Measurements from ENCODE around the gene PDS5B. TPM values are rescaled to one million over a fixed set of nuclear protein-coding genes. Genes with fewer than 3 reads are reported as not detected.

The PDS5B gene
- total RNA-seq, 2 donors from 2014 or later, result 46.9 to 57.1 TPM

- H3K9me3 Mint-ChIP-seq, result no peaks in the 10 kb centered on the region
- H3K27ac Mint-ChIP-seq, result no peak overlapping the region
- Histone ChIP-seq H3K4me1 (ENCODE audit: control insufficient read depth, insufficient read depth, low read length) (no peaks in the 10 kb centered on the region), H3K9me3 (ENCODE audit: control insufficient read depth, low read length) (no peaks in the 10 kb centered on the region), H3K27ac (ENCODE audit: low read depth, low read length) (no peak overlapping the region), H3K9ac (ENCODE audit: extremely low read depth, low read length, poor library complexity, severe bottlenecking) (no peak overlapping the region), H3K36me3 (ENCODE audit: control insufficient read depth, insufficient read depth, low read length) (peaks cover 42% of the 10 kb centered on the region), H3K4me3 (ENCODE audit: low read length) (no peak overlapping the region), H3K27me3 (ENCODE audit: control insufficient read depth, insufficient read depth, low read length, poor library complexity, severe bottlenecking) (no peaks in the 10 kb centered on the region)
- whole genome bisulfite sequencing, 2 experiments (ENCODE audit: insufficient coverage in 1 of 2, insufficient read length in 1 of 2), result 92 to 93% methylated on average over 3 to 4 of the region's 4 CpGs
- no peak for TF ChIP-seq CTCF (conservative IDR thresholded peaks at IDR 0.05)
- H3K27me3 Mint-ChIP-seq (ENCODE audit: insufficient read depth), result no peaks in the 10 kb centered on the region
- H3K4me3 Mint-ChIP-seq, result no peak overlapping the region
- H3K4me1 Mint-ChIP-seq, result no peaks in the 10 kb centered on the region
- peaks cover 33% of the 10 kb centered on the region for H3K36me3 Mint-ChIP-seq (ENCODE audit: low read depth)
- DNase-seq, result no peak
Measured at GRCh38 chr13:32751340-32751739, 165.1 kb downstream of the PDS5B start.

- H3K36me3 ChIP-seq (ENCODE audit: control insufficient read depth, insufficient read depth, low read length), result peaks cover 33% of the 10 kb centered on the region
- H3K4me1 Mint-ChIP-seq, result no peaks in the 10 kb centered on the region
- no peaks in the 10 kb centered on the region for H3K9me3 ChIP-seq (ENCODE audit: control insufficient read depth, low read length)
- no peak overlapping the region for H3K4me3 ChIP-seq (ENCODE audit: low read length)
- H3K27ac ChIP-seq (ENCODE audit: low read depth, low read length), result no peak overlapping the region
- H3K27me3 Mint-ChIP-seq (ENCODE audit: insufficient read depth), result no peaks in the 10 kb centered on the region
- no peaks in the 10 kb centered on the region for H3K4me1 ChIP-seq (ENCODE audit: control insufficient read depth, insufficient read depth, low read length)
- H3K9ac ChIP-seq (ENCODE audit: extremely low read depth, low read length, poor library complexity, severe bottlenecking), result no peak overlapping the region
- H3K36me3 Mint-ChIP-seq (ENCODE audit: low read depth), result peaks cover 27% of the 10 kb centered on the region
- TF ChIP-seq CTCF (conservative IDR thresholded peaks at IDR 0.05), result no peak
- H3K27ac Mint-ChIP-seq, result no peak overlapping the region
- no peaks in the 10 kb centered on the region for H3K9me3 Mint-ChIP-seq
- no peaks in the 10 kb centered on the region for H3K27me3 ChIP-seq (ENCODE audit: control insufficient read depth, insufficient read depth, low read length, poor library complexity, severe bottlenecking)
- DNase-seq, result no peak
- WGBS, 2 experiments (ENCODE audit: insufficient coverage in 1 of 2, insufficient read length in 1 of 2), result 100% methylated on average over 1 to 4 of the region's 4 CpGs
- H3K4me3 Mint-ChIP-seq, result no peak overlapping the region
Measured at GRCh38 chr13:32752311-32752710, 166.1 kb downstream of the PDS5B start.

- 98% methylated on average over 3 of the region's 3 CpGs; no CpG with 5 or more reads in 1 of the 2 experiments for WGBS, 2 experiments (ENCODE audit: insufficient coverage in 1 of 2, insufficient read length in 1 of 2)
- DNase-seq, result no peak
- H3K27ac Mint-ChIP-seq, result no peak overlapping the region
- H3K4me3 Mint-ChIP-seq, result no peak overlapping the region
- Histone ChIP-seq H3K9me3 (ENCODE audit: control insufficient read depth, low read length) (no peaks in the 10 kb centered on the region), H3K4me1 (ENCODE audit: control insufficient read depth, insufficient read depth, low read length) (no peaks in the 10 kb centered on the region), H3K4me3 (ENCODE audit: low read length) (no peak overlapping the region), H3K27me3 (ENCODE audit: control insufficient read depth, insufficient read depth, low read length, poor library complexity, severe bottlenecking) (no peaks in the 10 kb centered on the region), H3K27ac (ENCODE audit: low read depth, low read length) (no peak overlapping the region), H3K9ac (ENCODE audit: extremely low read depth, low read length, poor library complexity, severe bottlenecking) (no peak overlapping the region), H3K36me3 (ENCODE audit: control insufficient read depth, insufficient read depth, low read length) (peaks cover 28% of the 10 kb centered on the region)
- H3K9me3 Mint-ChIP-seq, result no peaks in the 10 kb centered on the region
- H3K4me1 Mint-ChIP-seq, result no peaks in the 10 kb centered on the region
- no peaks in the 10 kb centered on the region for H3K27me3 Mint-ChIP-seq (ENCODE audit: insufficient read depth)
- no peak for TF ChIP-seq CTCF (conservative IDR thresholded peaks at IDR 0.05)
- H3K36me3 Mint-ChIP-seq (ENCODE audit: low read depth), result peaks cover 31% of the 10 kb centered on the region
Measured at GRCh38 chr13:32752997-32753606, 166.8 kb downstream of the PDS5B start.

All from endodermal cell (in vitro differentiated cells).